ENCODE data around the gene NEURL1B.

The NEURL1B gene

GRCh38 chr5:172697123-172698121 lies 56.4 kb downstream of the NEURL1B start:
- H3K4me3 ChIP-seq (ENCODE audit: low read depth in 1 of 5, low read length in 5 of 5): peak overlapping the region; percentile 71 to 93 (median 87)
- peaks cover 0 to 8% (median 0%) of the 10 kb centered on the region in 5 donors for H3K27me3 ChIP-seq (ENCODE audit: control insufficient read depth in 5 of 5, insufficient read depth in 4 of 5, low read length in 5 of 5)
- H3K36me3 ChIP-seq (ENCODE audit: control insufficient read depth in 5 of 5, insufficient read depth in 5 of 5, low read length in 5 of 5): no peaks in the 10 kb centered on the region
- H3K4me1 ChIP-seq (ENCODE audit: control insufficient read depth in 5 of 5, insufficient read depth in 5 of 5, low read length in 5 of 5): peaks cover 10 to 41% (median 34%) of the 10 kb centered on the region in 5 donors
- peak overlapping the region; percentile 16 to 81 (median 77) for H3K9ac ChIP-seq (ENCODE audit: low read length in 5 of 5)
- no peaks in the 10 kb centered on the region for H3K9me3 ChIP-seq (ENCODE audit: control insufficient read depth in 5 of 5, low read length in 5 of 5)
- peak overlapping the region; percentile 72 for H3K27ac ChIP-seq (ENCODE audit: low read depth, low read length)

GRCh38 chr5:172699423-172699822 lies 58.4 kb downstream of the NEURL1B start:
- Histone ChIP-seq H3K27me3 (ENCODE audit: control insufficient read depth in 5 of 5, insufficient read depth in 4 of 5, low read length in 5 of 5) (peaks cover 0 to 15% (median 3%) of the 10 kb centered on the region in 5 donors), H3K27ac (ENCODE audit: low read depth, low read length) (no peak overlapping the region), H3K4me1 (ENCODE audit: control insufficient read depth in 5 of 5, insufficient read depth in 5 of 5, low read length in 5 of 5) (peaks cover 10 to 36% (median 34%) of the 10 kb centered on the region in 5 donors), H3K36me3 (ENCODE audit: control insufficient read depth in 5 of 5, insufficient read depth in 5 of 5, low read length in 5 of 5) (no peaks in the 10 kb centered on the region), H3K9ac (ENCODE audit: low read length in 5 of 5) (no peak overlapping the region), H3K9me3 (ENCODE audit: control insufficient read depth in 5 of 5, low read length in 5 of 5) (no peaks in the 10 kb centered on the region), H3K4me3 (ENCODE audit: low read depth in 1 of 5, low read length in 5 of 5) (no peak overlapping the region)

DNA sequence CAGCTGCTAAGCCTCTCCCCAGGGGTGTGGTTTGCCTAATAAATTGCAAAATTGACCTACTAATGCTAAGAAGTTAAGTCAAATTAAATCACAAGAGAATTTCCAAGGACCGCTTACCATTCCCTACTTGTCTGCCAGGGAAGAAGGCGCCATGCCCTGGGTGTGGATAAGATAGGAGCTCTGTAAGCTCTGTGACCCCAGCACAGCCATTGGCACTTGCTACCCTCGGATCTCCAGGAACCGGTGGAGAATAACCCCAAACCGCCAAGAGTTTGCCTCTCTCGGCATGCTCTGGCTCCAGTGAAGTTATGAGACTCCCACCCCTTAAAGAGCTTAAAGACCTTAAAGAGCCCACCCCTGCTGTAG lies 58.9 kb downstream of the NEURL1B start:
- no peaks in the 10 kb centered on the region for H3K9me3 ChIP-seq (ENCODE audit: control insufficient read depth in 5 of 5, low read length in 5 of 5)
- peaks cover 8 to 36% (median 30%) of the 10 kb centered on the region in 5 donors for H3K4me1 ChIP-seq (ENCODE audit: control insufficient read depth in 5 of 5, insufficient read depth in 5 of 5, low read length in 5 of 5)
- H3K9ac ChIP-seq (ENCODE audit: low read length in 5 of 5): no peak overlapping the region
- no peak overlapping the region for H3K4me3 ChIP-seq (ENCODE audit: low read depth in 1 of 5, low read length in 5 of 5)
- H3K36me3 ChIP-seq (ENCODE audit: control insufficient read depth in 5 of 5, insufficient read depth in 5 of 5, low read length in 5 of 5): no peaks in the 10 kb centered on the region
- no peak overlapping the region for H3K27ac ChIP-seq (ENCODE audit: low read depth, low read length)
- H3K27me3 ChIP-seq (ENCODE audit: control insufficient read depth in 5 of 5, insufficient read depth in 4 of 5, low read length in 5 of 5): peaks cover 0 to 15% (median 3%) of the 10 kb centered on the region in 5 donors

DNA sequence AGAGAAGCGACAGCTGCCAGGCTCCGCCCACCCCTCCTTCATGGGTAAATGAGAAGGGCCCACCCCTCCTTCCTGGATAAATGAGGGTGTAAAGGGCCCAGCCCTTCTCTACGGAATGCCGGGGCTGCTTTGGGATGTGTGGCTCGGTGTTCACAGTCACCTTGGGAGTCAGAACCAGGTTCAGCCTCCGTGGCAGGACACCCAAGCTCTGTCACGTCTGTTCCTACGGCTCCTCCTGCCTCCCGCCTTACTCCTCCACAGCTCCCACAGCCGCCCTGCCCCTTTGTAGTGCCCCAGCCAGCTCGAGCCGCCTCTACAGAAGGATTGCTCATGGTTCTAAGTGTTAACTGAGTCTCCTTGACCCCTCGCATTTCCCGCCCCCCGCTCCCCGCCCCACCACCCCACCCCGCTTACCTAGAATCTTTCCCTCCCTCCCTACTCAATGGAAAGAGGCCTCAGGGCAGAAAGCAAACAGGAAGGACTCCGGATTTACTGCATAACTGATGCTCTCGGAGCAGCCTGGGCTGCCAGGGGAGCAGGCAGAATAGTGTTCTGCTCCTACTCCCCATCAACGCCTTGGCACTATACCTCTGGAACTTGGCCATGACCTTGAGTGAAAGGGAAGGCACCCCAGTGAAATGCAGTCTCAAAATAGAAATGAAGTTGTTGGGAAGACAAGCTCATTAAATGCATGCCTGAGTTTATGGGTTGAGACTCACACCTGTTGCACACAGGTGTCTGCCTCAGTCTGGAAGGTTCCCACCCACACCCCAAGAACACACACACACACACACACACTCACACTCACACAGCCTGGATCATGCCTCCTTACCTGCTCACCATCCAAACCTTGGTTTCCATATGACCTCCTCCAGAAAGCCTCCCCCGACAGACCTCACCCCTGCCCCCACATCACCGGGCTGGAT lies 59.6 kb downstream of the NEURL1B start:
- no peak overlapping the region for H3K27ac ChIP-seq (ENCODE audit: low read depth, low read length)

GRCh38 chr5:172701291-172701656 lies 60.2 kb downstream of the NEURL1B start:
- H3K36me3 ChIP-seq (ENCODE audit: control insufficient read depth in 5 of 5, insufficient read depth in 5 of 5, low read length in 5 of 5): no peaks in the 10 kb centered on the region
- H3K9me3 ChIP-seq (ENCODE audit: control insufficient read depth in 5 of 5, low read length in 5 of 5): peaks cover 0 to 2% (median 0%) of the 10 kb centered on the region in 5 donors
- peaks cover 8 to 29% (median 22%) of the 10 kb centered on the region in 5 donors for H3K4me1 ChIP-seq (ENCODE audit: control insufficient read depth in 5 of 5, insufficient read depth in 5 of 5, low read length in 5 of 5)
- no peak overlapping the region for H3K4me3 ChIP-seq (ENCODE audit: low read depth in 1 of 5, low read length in 5 of 5)
- no peak overlapping the region for H3K27ac ChIP-seq (ENCODE audit: low read depth, low read length)
- peaks cover 0 to 15% (median 3%) of the 10 kb centered on the region in 5 donors for H3K27me3 ChIP-seq (ENCODE audit: control insufficient read depth in 5 of 5, insufficient read depth in 4 of 5, low read length in 5 of 5)
- H3K9ac ChIP-seq (ENCODE audit: low read length in 5 of 5): no peak overlapping the region

More for the DNA sequence above, 59.6 kb downstream of the NEURL1B start:
- Histone ChIP-seq H3K4me3 (ENCODE audit: low read depth in 1 of 5, low read length in 5 of 5) (no peak overlapping the region), H3K4me1 (ENCODE audit: control insufficient read depth in 5 of 5, insufficient read depth in 5 of 5, low read length in 5 of 5) (peaks cover 8 to 33% (median 24%) of the 10 kb centered on the region in 5 donors), H3K9ac (ENCODE audit: low read length in 5 of 5) (no peak overlapping the region), H3K36me3 (ENCODE audit: control insufficient read depth in 5 of 5, insufficient read depth in 5 of 5, low read length in 5 of 5) (no peaks in the 10 kb centered on the region), H3K27me3 (ENCODE audit: control insufficient read depth in 5 of 5, insufficient read depth in 4 of 5, low read length in 5 of 5) (peaks cover 0 to 15% (median 3%) of the 10 kb centered on the region in 5 donors), H3K9me3 (ENCODE audit: control insufficient read depth in 5 of 5, low read length in 5 of 5) (no peaks in the 10 kb centered on the region)

- H3K27me3 ChIP-seq (ENCODE audit: control insufficient read depth in 5 of 5, insufficient read depth in 4 of 5, low read length in 5 of 5): peaks cover 6 to 26% (median 15%) of the 10 kb centered on the region in 5 donors
- no peak overlapping the region for H3K9ac ChIP-seq (ENCODE audit: low read length in 5 of 5)
- no peak overlapping the region for H3K4me3 ChIP-seq (ENCODE audit: low read depth in 1 of 5, low read length in 5 of 5)
- no peak overlapping the region for H3K27ac ChIP-seq (ENCODE audit: low read depth, low read length)
- H3K4me1 ChIP-seq (ENCODE audit: control insufficient read depth in 5 of 5, insufficient read depth in 5 of 5, low read length in 5 of 5): peaks cover 0 to 15% (median 13%) of the 10 kb centered on the region in 5 donors
- peaks cover 0 to 2% (median 0%) of the 10 kb centered on the region in 5 donors for H3K9me3 ChIP-seq (ENCODE audit: control insufficient read depth in 5 of 5, low read length in 5 of 5)
- H3K36me3 ChIP-seq (ENCODE audit: control insufficient read depth in 5 of 5, insufficient read depth in 5 of 5, low read length in 5 of 5): no peaks in the 10 kb centered on the region
These were observed 62.9 kb downstream of the NEURL1B start for GRCh38 chr5:172703952-172704351.

GRCh38 chr5:172705576-172706084 lies 64.6 kb downstream of the NEURL1B start:
- H3K27me3 ChIP-seq (ENCODE audit: control insufficient read depth in 5 of 5, insufficient read depth in 4 of 5, low read length in 5 of 5): peaks cover 6 to 28% (median 17%) of the 10 kb centered on the region in 5 donors
- no peak overlapping the region for H3K9ac ChIP-seq (ENCODE audit: low read length in 5 of 5)
- no peak overlapping the region for H3K4me3 ChIP-seq (ENCODE audit: low read depth in 1 of 5, low read length in 5 of 5)
- no peak overlapping the region for H3K27ac ChIP-seq (ENCODE audit: low read depth, low read length)
- peaks cover 0 to 2% (median 0%) of the 10 kb centered on the region in 5 donors for H3K9me3 ChIP-seq (ENCODE audit: control insufficient read depth in 5 of 5, low read length in 5 of 5)
- peaks cover 0 to 7% (median 5%) of the 10 kb centered on the region in 5 donors for H3K4me1 ChIP-seq (ENCODE audit: control insufficient read depth in 5 of 5, insufficient read depth in 5 of 5, low read length in 5 of 5)
- no peaks in the 10 kb centered on the region for H3K36me3 ChIP-seq (ENCODE audit: control insufficient read depth in 5 of 5, insufficient read depth in 5 of 5, low read length in 5 of 5)

DNA sequence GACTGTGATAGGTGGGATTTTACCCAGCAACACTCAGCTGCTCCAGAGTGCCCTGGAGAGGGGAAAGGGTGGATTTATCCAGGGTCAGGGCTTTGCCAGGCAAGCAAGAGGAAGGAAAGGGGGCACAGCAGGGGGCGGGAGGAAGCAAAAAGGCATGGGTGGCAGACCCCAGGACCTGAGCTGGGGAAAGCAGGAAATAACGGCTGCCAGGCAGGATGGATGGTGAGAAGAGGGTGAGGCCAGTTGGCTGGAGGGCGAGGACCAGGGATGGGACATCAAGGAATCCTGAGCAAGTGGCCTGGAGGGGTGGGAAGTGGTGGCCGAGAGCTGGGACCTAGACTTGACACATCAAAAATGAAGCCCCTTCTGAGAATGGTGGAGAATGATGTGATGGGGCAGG lies 65.7 kb downstream of the NEURL1B start:
- Histone ChIP-seq H3K9ac (ENCODE audit: low read length in 5 of 5) (no peak overlapping the region), H3K27ac (ENCODE audit: low read depth, low read length) (no peak overlapping the region), H3K27me3 (ENCODE audit: control insufficient read depth in 5 of 5, insufficient read depth in 4 of 5, low read length in 5 of 5) (peaks cover 6 to 28% (median 17%) of the 10 kb centered on the region in 5 donors), H3K36me3 (ENCODE audit: control insufficient read depth in 5 of 5, insufficient read depth in 5 of 5, low read length in 5 of 5) (no peaks in the 10 kb centered on the region), H3K4me1 (ENCODE audit: control insufficient read depth in 5 of 5, insufficient read depth in 5 of 5, low read length in 5 of 5) (peaks cover 0 to 5% (median 1%) of the 10 kb centered on the region in 5 donors), H3K4me3 (ENCODE audit: low read depth in 1 of 5, low read length in 5 of 5) (no peak overlapping the region), H3K9me3 (ENCODE audit: control insufficient read depth in 5 of 5, low read length in 5 of 5) (peaks cover 0 to 2% (median 0%) of the 10 kb centered on the region in 5 donors)

DNA sequence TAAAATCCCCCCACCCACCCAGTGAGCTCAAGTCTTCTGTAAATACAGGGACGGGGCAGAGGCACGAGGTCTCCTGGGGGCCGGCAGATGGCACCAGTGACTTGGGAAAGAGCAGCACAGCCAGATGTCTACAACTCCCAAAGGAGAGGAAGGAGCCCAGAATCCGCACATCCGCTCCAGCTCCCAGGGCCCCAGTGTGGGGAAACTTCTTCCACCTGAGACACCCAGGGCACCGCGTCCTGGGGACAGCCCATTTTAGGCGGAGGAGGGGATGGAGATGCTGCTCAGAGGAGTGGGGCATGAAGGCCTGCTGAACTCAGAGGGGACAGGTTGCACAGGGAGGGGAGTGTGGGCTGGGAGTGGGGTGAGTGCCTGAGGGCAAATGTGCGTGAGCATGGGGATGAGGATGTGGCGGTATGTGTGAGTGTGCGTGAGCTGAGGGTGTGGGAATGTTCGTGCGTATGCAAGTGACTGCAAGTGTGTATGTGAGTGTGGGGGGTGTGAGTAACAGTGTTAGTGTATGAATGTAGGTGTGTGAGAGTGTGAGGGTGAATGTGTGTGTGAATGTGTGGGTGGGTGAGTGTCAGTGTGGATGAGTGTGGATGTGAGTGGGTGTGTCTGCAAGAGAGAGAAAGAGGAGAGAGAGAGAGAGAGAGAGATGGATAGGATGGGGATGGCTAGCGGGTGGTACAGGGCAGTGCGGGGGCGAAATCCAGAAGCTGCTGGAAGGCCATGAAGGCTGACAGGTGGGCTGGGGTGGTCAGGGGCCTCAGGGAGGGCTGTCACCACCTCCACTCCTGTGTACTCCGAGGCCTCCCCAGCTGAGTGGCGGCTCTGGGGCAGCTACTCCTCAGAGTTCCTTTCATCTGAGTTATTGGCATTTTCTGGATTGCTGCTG lies 66.5 kb downstream of the NEURL1B start:
- no peak overlapping the region for H3K9ac ChIP-seq (ENCODE audit: low read length in 5 of 5)
- peaks cover 0 to 2% (median 0%) of the 10 kb centered on the region in 5 donors for H3K9me3 ChIP-seq (ENCODE audit: control insufficient read depth in 5 of 5, low read length in 5 of 5)

More for the DNA sequence above, 66.5 kb downstream of the NEURL1B start:
- Histone ChIP-seq H3K4me1 (ENCODE audit: control insufficient read depth in 5 of 5, insufficient read depth in 5 of 5, low read length in 5 of 5) (peaks cover 0 to 5% (median 0%) of the 10 kb centered on the region in 5 donors), H3K27me3 (ENCODE audit: control insufficient read depth in 5 of 5, insufficient read depth in 4 of 5, low read length in 5 of 5) (peaks cover 6 to 28% (median 17%) of the 10 kb centered on the region in 5 donors), H3K4me3 (ENCODE audit: low read depth in 1 of 5, low read length in 5 of 5) (no peak overlapping the region), H3K27ac (ENCODE audit: low read depth, low read length) (no peak overlapping the region), H3K36me3 (ENCODE audit: control insufficient read depth in 5 of 5, insufficient read depth in 5 of 5, low read length in 5 of 5) (no peaks in the 10 kb centered on the region)
